GM12864 (cell line): ENCODE results near the gene ARHGEF4.

Source experiments
- DNase-seq: peaks from one replicate; pipeline ENCODE4 v3.0.0-alpha.2; 2011; ENCODE audit warnings: low read depth
- H3K4me3 ChIP-seq: 2 replicates; pipeline ENCODE4 v1.5.1; 2011; ENCODE audit warnings: mild to moderate bottlenecking, low read depth, low read length, control low read depth
- CTCF ChIP-seq: IDR thresholded peaks from 2 replicates; pipeline ENCODE4 v1.5.1; 2011; ENCODE audit warnings: low read depth, mild to moderate bottlenecking, moderate library complexity, low read length, control low read depth, inconsistent platforms; ENCODE audit errors: missing control alignments

ARHGEF4 gene

GRCh38 chr2:131050896-131051295, 214.2 kb downstream of the ARHGEF4 start:
- H3K4me3 ChIP-seq = no peak overlapping the region
- no peak for TF ChIP-seq CTCF
- no peak for DNase-seq

GRCh38 chr2:131052741-131053263, 216.1 kb downstream of the ARHGEF4 start:
- DNase-seq = no peak
- no peak for TF ChIP-seq CTCF
- H3K4me3 ChIP-seq = no peak overlapping the region

- DNase-seq = no peak
- no peak for TF ChIP-seq CTCF
Observed at GRCh38 chr2:131054488-131054887, 217.8 kb downstream of the ARHGEF4 start.

GRCh38 chr2:131055169-131056065, 218.7 kb downstream of the ARHGEF4 start:
- H3K4me3 ChIP-seq = no peak overlapping the region
- DNase-seq = no peak

More at GRCh38 chr2:131054488-131054887, 217.8 kb downstream of the ARHGEF4 start:
- no peak overlapping the region for H3K4me3 ChIP-seq

GRCh38 chr2:131056204-131056931, 219.7 kb downstream of the ARHGEF4 start:
- DNase-seq = no peak
- TF ChIP-seq CTCF = no peak
- H3K4me3 ChIP-seq = no peak overlapping the region

More at GRCh38 chr2:131055169-131056065, 218.7 kb downstream of the ARHGEF4 start:
- TF ChIP-seq CTCF = no peak

GRCh38 chr2:131056932-131057287, 220.2 kb downstream of the ARHGEF4 start:
- TF ChIP-seq CTCF = no peak
- no peak for DNase-seq
- H3K4me3 ChIP-seq = no peak overlapping the region
